ENCODE results near the gene BRWD1.
"Not testable (repeated sequence)": the region's sequence is repeated elsewhere in the genome, so short reads cannot be mapped to it uniquely, and the experiment has no call there.

The BRWD1 gene

DNA sequence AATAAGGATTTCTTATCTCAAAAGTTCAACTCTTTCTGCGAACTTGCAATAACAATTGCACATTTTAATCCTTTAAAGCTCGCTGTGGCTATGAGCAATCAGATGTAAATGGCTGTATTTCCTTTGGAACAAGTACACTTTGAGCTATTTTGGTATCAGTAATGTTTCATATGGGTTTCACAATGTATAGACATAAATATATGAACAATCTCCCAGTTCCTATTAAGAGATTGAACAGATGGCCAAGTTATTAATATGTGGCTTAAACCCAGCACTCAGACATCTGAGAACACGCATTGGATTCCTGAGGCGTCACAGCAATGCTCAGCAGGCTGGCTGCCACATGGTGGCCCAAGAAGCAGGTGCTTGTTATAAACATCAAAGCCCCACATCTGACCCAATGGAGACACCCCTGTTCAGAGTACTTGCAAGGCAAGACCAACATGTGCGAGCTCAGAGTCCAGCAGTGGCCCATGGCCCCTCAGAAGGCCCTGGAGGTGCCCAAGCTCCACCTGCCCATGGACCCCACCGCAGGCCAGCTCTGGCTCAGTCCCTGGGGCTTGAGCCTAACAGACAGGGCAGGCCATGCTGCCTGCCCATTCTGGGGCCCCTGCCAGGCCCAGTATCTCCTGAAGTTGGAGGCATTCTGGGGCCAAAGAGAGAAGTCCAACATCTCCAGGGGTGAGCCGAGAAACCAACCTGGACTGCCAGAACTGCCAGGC, 153.9 kb downstream of the BRWD1 start:
- TF ChIP-seq, protein P1, sequence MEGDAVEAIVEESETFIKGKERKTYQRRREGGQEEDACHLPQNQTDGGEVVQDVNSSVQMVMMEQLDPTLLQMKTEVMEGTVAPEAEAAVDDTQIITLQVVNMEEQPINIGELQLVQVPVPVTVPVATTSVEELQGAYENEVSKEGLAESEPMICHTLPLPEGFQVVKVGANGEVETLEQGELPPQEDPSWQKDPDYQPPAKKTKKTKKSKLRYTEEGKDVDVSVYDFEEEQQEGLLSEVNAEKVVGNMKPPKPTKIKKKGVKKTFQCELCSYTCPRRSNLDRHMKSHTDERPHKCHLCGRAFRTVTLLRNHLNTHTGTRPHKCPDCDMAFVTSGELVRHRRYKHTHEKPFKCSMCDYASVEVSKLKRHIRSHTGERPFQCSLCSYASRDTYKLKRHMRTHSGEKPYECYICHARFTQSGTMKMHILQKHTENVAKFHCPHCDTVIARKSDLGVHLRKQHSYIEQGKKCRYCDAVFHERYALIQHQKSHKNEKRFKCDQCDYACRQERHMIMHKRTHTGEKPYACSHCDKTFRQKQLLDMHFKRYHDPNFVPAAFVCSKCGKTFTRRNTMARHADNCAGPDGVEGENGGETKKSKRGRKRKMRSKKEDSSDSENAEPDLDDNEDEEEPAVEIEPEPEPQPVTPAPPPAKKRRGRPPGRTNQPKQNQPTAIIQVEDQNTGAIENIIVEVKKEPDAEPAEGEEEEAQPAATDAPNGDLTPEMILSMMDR (IDR thresholded peaks at IDR 0.05; ENCODE audit: insufficient read depth, low read length, missing control alignments): no peak
- H3K4me3 ChIP-seq (ENCODE audit: low read depth, low read length): no peak overlapping the region
- CTCF ChIA-PET: interaction anchor here (0.6 to 1.2 kb wide), 6 partner anchors 8 to 432 kb away, joined by 3 to 5 read pairs (median 3); no protein-coding TSS in a partner anchor
- DNase-seq (ENCODE audit: low read depth, low spot score): no peak
- POLR2A ChIA-PET: interaction anchor here (0.7 kb wide), 1 partner anchor 443 kb away, joined by 3 read pairs; no protein-coding TSS in a partner anchor

DNA sequence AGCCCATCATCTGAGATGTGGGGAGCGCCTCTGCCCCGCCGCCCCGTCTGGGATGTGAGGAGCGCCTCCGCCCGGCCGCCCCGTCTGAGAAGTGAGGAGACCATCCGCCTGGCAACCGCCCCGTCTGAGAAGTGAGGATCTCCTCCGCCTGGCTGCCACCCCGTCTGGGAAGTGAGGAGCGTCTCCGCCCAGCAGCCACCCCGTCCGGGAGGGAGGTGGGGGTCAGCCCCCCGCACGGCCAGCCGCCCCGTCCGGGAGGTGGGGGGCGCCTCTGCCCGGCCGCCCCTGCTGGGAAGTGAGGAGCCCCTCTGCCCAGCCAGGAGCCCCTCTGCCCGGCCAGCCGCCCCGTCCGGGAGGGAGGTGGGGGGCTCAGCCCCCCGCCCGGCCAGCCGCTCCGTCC, 156.2 kb downstream of the BRWD1 start:
- CTCF ChIA-PET; H3K4me3 ChIP-seq (ENCODE audit: low read depth, low read length); POLR2A ChIA-PET; DNase-seq (ENCODE audit: low read depth, low spot score): not testable (repeated sequence)

DNA sequence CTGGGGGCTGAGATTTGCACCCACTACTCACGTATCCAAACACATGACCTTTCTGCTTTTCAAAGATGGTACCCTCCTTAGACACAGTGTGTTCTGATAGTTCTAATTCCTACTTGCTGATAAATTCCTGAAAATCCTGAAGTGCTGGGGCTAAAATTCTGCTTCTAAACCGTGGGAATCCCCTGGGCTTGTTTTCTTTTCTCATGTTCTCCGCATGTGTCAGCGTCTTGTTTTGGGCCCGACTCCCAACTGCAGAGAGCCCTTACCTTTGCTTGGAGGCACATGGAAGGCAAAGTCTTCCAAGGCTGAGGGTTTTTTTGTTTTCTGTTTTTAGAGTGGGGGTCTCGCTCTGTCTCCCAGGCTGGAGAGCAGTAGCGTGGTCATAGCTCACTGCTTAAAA, 157.4 kb downstream of the BRWD1 start:
- H3K4me3 ChIP-seq (ENCODE audit: low read depth, low read length): no peak overlapping the region
- ChIA-PET CTCF (interaction anchor here (0.7 to 1.2 kb wide), 2 partner anchors 20 to 444 kb away, joined by 3 read pairs; no protein-coding TSS in a partner anchor), POLR2A (no interaction called here)
- TF ChIP-seq, protein P1 (IDR thresholded peaks at IDR 0.05; ENCODE audit: insufficient read depth, low read length, missing control alignments): no peak
- no peak for DNase-seq (ENCODE audit: low read depth, low spot score)

DNA sequence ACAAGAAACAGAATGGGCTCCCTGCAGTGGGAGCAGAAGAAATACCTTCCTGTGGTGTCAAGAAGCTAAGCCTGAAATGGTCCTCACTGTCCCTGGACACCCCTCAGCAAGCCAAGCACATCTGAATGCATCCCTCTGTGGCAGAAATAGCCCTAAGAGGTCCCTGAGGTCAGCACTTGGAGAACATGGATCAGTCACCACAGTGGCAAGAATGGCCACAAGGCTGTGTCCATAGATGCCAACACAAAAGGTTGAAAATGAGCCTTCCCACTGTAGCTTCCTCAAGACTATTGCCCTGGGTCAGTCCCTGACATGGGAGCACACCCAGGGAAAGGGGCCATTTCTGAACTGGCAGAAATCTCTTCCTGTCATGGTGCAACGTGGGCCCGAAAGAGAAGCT, 157.9 kb downstream of the BRWD1 start:
- DNase-seq (ENCODE audit: low read depth, low spot score): no peak
- ChIA-PET CTCF (interaction anchor here (1.2 kb wide), 1 partner anchor 443 kb away, joined by 3 read pairs; no protein-coding TSS in a partner anchor), POLR2A (no interaction called here)
- TF ChIP-seq, protein P1 (IDR thresholded peaks at IDR 0.05; ENCODE audit: insufficient read depth, low read length, missing control alignments): no peak
- no peak overlapping the region for H3K4me3 ChIP-seq (ENCODE audit: low read depth, low read length)

DNA sequence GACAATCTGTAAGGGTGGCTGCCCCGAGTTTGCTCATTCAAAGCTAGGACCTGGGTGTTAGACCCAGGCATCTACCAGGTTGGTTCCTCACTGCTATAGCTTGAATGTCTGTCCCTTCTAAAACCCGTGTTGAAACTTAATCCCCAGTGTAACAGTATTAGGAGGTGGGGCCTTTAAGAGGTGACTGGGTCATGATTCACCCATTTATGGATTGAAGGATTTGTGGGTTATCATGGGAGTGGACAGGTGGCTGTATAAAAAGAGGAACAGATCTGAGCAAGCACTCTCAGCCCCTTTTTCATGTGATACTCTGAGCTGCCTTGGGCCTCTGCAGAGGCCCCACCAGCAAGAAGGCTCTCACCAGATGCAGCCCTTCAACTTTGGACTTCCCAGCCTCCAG, 159.6 kb downstream of the BRWD1 start:
- ChIA-PET POLR2A (no interaction called here), CTCF (interaction anchor here (0.9 to 1.6 kb wide), 5 partner anchors 10 to 422 kb away, joined by 4 to 5 read pairs (median 5); no protein-coding TSS in a partner anchor)
- TF ChIP-seq, protein P1 (IDR thresholded peaks at IDR 0.05; ENCODE audit: insufficient read depth, low read length, missing control alignments): no peak
- no peak for DNase-seq (ENCODE audit: low read depth, low spot score)
- no peak overlapping the region for H3K4me3 ChIP-seq (ENCODE audit: low read depth, low read length)

DNA sequence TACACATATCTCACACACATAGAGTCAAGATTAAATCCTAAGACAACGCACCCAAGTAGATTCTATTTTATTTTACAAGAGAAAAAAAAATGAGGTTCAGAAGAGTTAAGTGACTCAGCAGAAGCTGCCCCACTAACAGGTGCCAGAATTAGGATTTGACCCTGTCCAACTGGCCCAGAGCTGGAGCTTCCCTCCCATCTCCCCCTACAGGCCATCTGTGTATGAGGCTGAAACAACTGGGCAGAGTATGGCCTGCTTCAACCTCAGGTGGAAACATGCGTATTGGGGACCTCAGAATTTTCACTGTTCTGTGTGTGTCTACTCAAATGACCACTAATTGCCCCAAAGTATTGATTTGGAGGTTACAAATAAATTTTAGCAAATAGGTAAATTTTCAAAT, 160.1 kb downstream of the BRWD1 start:
- TF ChIP-seq, protein P1 (IDR thresholded peaks at IDR 0.05; ENCODE audit: insufficient read depth, low read length, missing control alignments): peak; percentile 48
- no peak for DNase-seq (ENCODE audit: low read depth, low spot score)
- ChIA-PET CTCF (interaction anchor here (0.9 to 1.6 kb wide), 5 partner anchors 10 to 422 kb away, joined by 4 to 5 read pairs (median 5); no protein-coding TSS in a partner anchor), POLR2A (no interaction called here)
- H3K4me3 ChIP-seq (ENCODE audit: low read depth, low read length): no peak overlapping the region

Measured in AG04449 (cell line).